GM12874 (cell line): ENCODE measurements around the gene FNDC3B.

ENCODE experiments used
- TF ChIP-seq, protein P1 (sequence below): IDR thresholded peaks from 2 replicates; pipeline ENCODE4 v1.5.1; 2011; ENCODE audit warnings: low read depth, mild to moderate bottlenecking, control low read depth, low read length, moderate library complexity; ENCODE audit not compliant: insufficient read depth

Gene FNDC3B

DNA sequence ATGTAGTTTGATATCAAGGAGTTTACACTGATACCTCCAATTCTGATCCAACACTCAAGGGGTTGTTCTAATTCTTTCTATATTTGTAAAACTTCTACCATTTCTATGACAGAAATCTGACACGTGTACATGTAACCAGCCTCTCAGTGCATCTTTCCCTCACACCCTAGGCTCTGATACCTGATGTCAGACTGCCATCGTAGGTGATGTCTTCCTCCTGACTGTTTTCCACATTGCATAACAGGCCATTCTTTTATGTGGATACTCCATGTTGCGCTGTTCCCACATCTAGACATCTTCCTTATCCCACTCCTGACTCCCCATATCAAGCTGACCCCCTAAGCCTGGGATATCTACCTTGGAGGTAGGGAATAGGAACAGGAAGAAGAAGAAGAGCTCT is 159.1 kb downstream of the FNDC3B start:
- TF ChIP-seq, protein P1, sequence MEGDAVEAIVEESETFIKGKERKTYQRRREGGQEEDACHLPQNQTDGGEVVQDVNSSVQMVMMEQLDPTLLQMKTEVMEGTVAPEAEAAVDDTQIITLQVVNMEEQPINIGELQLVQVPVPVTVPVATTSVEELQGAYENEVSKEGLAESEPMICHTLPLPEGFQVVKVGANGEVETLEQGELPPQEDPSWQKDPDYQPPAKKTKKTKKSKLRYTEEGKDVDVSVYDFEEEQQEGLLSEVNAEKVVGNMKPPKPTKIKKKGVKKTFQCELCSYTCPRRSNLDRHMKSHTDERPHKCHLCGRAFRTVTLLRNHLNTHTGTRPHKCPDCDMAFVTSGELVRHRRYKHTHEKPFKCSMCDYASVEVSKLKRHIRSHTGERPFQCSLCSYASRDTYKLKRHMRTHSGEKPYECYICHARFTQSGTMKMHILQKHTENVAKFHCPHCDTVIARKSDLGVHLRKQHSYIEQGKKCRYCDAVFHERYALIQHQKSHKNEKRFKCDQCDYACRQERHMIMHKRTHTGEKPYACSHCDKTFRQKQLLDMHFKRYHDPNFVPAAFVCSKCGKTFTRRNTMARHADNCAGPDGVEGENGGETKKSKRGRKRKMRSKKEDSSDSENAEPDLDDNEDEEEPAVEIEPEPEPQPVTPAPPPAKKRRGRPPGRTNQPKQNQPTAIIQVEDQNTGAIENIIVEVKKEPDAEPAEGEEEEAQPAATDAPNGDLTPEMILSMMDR: no peak

DNA sequence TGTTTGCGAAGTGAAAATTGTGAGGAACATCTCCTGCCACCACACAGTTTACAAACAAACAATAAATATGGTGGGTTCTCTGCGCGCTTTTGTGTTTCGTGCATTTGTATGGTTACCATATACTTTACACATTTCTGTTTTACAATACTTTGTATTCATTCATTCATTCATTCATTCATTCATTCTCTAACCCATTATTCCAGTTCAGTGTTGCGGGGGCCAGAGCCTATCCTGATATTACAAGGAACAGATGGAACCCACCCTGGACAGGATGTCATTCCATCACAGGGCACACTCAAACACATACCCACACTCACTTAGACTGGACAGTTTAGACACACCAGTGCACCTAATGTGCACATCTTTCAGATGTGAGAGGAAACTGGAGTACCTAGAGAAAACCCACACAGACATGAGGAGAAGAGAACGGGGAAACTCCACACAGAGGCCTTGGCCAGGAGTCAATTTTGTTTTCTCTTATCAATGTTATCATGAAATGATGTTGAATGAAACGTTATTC is 160.5 kb downstream of the FNDC3B start:
- TF ChIP-seq, protein P1: no peak

DNA sequence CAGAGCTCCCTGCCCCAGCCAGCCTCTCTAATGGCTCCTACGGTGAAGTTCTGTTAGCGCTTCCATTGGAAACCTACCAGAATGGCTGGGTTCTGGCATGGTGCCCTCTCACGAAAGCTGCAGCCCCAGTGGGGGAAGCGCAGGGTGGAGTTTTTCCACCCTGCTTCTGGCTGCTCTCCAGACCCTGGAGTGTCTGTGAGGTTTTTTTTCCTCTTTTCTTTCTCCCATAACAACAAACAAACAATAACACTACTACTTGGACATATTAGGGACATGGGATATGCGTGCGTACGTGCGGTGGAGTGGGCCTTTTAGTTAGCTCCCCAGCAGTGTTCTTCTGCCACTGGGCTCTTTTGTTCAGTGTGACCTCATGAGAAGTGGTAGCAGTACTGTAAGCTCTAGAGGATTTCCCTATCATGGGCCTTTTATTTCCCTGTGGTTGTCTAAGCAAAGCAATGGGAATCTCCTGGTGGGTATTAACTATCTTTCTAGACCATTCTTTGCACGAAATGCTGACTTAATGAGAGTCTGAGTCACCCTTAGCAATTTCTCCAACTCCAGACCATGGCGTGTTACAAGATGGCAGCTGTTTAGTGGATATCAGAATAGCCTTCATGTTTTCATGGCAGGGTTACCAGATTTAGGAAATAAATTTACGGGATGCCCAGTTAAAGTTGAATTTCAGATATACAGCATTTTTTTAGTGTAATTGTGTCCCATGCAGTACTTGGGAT is 161.9 kb downstream of the FNDC3B start:
- TF ChIP-seq, protein P1: no peak

DNA sequence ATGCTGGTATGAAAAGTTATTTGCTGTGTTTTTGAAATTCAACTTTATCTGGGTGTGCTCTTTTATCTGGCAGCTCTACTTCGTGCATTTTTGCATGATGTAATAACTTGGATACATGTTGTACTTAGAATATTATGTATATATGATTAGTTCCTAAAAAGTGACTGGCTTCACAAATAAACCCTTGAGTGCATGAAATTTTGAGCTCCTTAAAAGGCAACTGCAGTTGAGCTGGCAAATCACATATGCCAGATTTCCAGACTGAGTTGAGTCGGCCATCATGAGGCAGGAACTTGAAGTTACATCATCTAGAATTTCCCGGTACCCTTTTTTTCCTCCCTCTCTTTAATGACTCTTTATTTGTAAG is 162.5 kb downstream of the FNDC3B start:
- TF ChIP-seq, protein P1: no peak

DNA sequence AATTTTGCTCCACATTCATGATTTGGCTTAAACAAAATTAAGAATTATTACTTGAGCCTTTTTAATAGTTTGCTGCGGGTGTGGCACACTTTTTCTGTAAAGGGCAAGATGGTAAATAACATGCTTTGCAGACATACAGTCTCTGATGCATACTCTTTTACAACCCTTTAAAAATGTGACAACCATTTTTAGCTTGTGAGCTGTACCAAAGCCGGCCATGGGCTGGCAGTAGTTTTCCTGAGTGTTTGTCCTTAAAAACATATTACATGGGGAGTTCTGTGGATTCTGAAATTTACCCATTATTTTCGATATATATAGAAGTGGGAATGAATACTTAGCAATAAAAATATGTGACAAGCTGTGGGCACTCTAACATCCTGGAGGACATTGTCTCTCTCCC is 163.4 kb downstream of the FNDC3B start:
- TF ChIP-seq, protein P1: no peak

DNA sequence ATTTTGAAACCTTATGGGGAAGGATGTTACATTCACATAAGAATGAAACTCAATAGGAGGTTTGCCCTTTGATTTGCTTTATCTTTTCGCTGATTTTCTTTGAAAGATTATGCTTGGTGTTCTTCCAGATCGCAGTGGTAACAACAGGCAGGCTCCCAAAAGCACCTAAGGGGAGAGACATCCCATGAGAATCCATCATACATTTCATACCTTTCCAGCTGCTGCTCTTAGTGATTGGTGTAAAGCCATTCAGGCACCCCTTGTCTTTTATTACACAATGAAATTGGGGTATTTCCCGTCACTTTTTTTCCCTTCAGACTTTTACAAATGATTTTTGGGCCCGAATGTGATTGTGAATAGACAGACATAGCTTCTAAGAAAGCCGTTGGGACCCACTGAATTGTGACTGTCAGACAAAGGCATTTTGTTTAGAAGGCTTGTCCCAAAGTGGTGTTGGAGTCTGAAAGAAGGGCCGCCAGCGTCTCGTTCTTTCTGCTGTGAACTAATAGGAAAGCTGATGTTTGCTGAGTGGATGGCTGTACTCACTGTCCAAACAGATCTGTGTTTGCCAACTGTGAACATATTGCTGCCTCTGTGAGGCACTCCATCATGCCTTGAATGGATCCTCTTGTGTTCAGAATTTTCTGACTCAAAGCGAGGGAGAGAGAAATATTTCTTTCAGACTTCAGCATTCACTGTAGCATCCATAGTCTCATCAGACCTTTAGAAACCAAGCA is 164.3 kb downstream of the FNDC3B start:
- TF ChIP-seq, protein P1: no peak

DNA sequence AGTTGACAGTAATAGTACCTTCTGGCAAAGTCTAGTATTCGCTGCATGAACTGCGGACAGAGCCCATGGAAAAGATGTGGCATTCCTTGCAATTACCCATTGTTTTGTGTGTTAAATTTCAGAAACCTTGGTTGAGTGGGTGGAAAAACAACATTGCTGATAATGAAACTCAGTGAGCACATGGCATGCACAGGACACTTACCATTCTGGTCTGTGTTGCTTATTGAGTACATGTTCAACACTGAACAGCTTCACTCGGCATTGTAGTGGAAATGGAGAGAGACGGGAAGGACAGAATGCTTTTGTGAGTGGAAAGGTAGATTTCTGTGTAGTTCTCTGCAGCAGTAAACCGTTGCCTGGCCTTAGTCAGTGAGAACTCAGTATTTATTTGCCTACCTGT is 165.3 kb downstream of the FNDC3B start:
- TF ChIP-seq, protein P1: no peak
